NB4 (cell line): ENCODE data around the gene CMKLR1.

Source experiments
- DNase-seq: peaks from one replicate; pipeline ENCODE4 v3.0.0; 2010; ENCODE audit warnings: low read depth
- H3K4me3 ChIP-seq: one replicate; pipeline ENCODE4 v1.5.1; 2011; ENCODE audit warnings: mild to moderate bottlenecking, low read depth, low read length, moderate library complexity
- MYC ChIP-seq: IDR thresholded peaks from 2 replicates; pipeline ENCODE4 v1.6.1; 2011; ENCODE audit warnings: low read depth, low read length
- POLR2A ChIP-seq: IDR thresholded peaks from 2 replicates; pipeline ENCODE4 v1.6.1; 2011; ENCODE audit warnings: mild to moderate bottlenecking; ENCODE audit not compliant: insufficient read length; ENCODE audit errors: extremely low read depth
- TF ChIP-seq, protein P1 (sequence below): IDR thresholded peaks from 2 replicates; pipeline ENCODE4 v1.6.1; 2011; ENCODE audit warnings: low read depth, low read length
- TF ChIP-seq, protein P2 (sequence below): IDR thresholded peaks from one replicate; pipeline ENCODE4 v1.5.1; 2012; ENCODE audit warnings: low read depth, low read length

Gene CMKLR1

DNA sequence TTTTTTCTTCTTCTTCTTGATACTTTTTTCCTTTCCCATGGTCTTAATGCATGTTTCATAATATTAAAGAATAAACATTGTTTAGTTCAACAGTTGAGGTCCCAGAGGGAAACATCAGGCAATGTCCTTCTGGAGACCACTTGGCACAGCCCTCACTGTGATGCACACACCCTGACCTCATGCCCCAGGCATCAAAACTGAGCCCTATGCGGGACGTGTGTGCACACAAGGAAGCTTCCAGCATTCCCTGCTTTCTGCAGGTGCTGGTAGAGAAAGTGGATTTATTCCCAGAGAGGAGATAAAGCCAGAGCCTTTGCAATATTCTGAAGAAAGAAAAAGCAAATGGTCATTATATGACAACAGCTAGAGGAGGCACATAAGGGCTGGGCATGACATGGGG, 16.0 kb upstream of the CMKLR1 start:
- no peak for DNase-seq
- TF ChIP-seq, protein P1, sequence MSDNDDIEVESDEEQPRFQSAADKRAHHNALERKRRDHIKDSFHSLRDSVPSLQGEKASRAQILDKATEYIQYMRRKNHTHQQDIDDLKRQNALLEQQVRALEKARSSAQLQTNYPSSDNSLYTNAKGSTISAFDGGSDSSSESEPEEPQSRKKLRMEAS = no peak
- TF ChIP-seq MYC (no peak), POLR2A (no peak)
- TF ChIP-seq, protein P2, sequence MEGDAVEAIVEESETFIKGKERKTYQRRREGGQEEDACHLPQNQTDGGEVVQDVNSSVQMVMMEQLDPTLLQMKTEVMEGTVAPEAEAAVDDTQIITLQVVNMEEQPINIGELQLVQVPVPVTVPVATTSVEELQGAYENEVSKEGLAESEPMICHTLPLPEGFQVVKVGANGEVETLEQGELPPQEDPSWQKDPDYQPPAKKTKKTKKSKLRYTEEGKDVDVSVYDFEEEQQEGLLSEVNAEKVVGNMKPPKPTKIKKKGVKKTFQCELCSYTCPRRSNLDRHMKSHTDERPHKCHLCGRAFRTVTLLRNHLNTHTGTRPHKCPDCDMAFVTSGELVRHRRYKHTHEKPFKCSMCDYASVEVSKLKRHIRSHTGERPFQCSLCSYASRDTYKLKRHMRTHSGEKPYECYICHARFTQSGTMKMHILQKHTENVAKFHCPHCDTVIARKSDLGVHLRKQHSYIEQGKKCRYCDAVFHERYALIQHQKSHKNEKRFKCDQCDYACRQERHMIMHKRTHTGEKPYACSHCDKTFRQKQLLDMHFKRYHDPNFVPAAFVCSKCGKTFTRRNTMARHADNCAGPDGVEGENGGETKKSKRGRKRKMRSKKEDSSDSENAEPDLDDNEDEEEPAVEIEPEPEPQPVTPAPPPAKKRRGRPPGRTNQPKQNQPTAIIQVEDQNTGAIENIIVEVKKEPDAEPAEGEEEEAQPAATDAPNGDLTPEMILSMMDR = no peak
- H3K4me3 ChIP-seq = no peak overlapping the region

DNA sequence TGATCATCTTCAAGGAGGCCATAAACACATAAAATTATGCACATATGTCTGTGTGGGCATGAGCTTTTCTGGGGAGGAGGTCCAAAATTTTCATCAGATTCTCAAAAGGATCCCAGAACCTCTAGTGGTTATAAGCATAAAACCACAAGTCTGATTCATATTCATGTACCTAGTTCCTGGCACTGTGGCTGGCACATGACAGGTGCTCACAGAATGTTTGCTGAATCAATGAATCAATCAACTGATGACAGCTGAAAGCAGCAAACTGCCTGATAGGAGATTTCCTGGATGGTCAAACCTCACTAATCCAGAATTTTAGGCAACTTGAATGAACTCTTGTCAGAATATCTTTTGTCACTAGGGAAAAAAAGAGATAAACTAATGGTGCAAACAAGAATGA, 13.5 kb upstream of the CMKLR1 start:
- TF ChIP-seq POLR2A (no peak), MYC (no peak)
- TF ChIP-seq, protein P2 = no peak
- no peak for DNase-seq
- H3K4me3 ChIP-seq = no peak overlapping the region

DNA sequence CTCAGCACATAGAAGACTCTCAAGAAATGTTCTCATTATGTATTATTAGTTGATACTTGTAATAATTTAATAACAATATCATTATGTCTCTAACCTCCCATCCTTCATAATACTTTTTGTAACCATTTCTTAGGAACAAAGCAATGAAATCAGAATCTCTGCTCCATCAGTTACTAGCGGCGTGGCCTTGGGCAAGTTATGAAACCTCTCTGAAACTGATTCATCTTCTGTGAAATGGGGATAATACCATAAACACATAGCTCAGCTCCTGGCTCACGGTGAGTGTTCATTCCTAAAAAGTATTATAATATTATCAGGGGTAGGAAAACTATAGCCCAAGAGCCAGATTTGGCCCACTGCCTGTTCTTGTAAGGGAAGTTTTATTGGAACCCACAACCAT, 11.4 kb upstream of the CMKLR1 start:
- no peak for DNase-seq
- TF ChIP-seq, protein P1 = no peak
- TF ChIP-seq POLR2A = no peak
- no peak for TF ChIP-seq MYC
- TF ChIP-seq, protein P2 = no peak
- H3K4me3 ChIP-seq = no peak overlapping the region

DNA sequence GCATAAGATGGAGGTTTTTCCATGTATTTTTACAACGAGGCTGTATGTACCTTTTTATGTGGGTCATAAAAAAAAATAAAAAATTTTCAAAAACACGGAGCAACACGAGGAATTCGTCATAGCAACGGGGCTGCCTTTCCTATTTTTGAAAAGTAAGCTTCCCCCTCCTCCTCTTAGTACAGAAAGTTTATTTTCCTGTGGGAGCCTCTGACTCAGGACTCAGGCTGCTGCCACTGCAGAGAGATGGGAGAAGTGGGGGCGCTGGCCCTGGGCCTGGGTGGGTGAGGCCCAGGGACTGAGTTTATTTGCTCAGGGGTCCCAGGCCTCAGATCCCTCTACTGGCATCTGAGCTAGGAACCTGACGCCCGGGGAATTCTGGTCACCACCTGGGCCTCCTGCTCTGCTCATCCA, 10.2 kb upstream of the CMKLR1 start:
- TF ChIP-seq POLR2A = no peak
- no peak for TF ChIP-seq MYC
- TF ChIP-seq, protein P2 = no peak
- TF ChIP-seq, protein P1 = no peak
- no peak overlapping the region for H3K4me3 ChIP-seq
- DNase-seq = no peak

DNA sequence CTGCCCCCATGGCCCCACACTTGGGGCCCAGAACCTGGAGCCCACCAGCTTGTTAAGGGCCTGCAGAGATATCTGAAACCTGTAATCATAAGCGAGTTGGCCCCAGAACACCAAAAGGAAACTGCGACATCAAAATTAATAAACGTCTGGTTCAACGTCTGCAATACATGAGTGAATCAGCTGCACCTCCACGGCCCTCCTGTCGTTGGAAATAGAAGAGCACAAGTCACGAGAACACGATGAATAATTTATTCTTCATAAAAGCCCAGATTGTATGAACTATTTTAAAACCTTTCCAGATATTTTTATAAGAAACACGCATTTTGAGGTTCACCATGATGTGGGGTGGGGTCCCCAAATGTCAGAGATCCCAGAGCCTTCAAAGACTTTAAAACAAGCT, 9.7 kb upstream of the CMKLR1 start:
- no peak for DNase-seq
- H3K4me3 ChIP-seq = no peak overlapping the region
- no peak for TF ChIP-seq POLR2A
- TF ChIP-seq, protein P1 = no peak
- TF ChIP-seq MYC = no peak
- TF ChIP-seq, protein P2 = no peak
